ENCODE results near the gene SNTA1. TPM values are rescaled to one million over a fixed set of nuclear protein-coding genes. Genes with fewer than 3 reads are reported as not detected.

The SNTA1 gene
- total and polyA plus RNA-seq, 2 of the 8 experiments (the other 6 are each of a cell fraction or from before 2014, with no cell fraction given), result 4.5 to 8.0 TPM

DNA sequence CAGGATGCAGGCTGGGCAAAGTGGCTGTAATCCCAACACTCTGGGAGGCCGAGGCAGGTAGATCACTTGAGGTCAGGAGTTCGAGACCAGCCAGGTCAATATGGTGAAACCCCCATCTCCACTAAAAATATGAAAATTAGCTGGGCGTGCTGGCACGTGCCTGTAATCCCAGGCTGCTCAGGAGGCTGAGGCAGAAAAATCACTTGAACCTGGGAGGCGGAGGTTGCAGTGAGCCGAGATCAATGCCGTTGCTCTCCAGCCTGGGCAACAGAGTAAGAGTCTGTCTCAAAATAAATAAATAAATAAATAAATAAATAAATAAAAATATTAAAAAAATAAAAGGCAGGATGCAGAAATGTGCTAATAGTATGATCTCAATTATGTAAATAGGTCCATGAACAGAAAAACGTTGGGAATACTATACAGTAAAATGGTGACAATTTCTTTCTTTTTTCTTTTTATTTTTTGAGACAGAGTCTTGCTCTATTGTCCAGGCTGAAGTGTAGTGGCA, 37.9 kb upstream of the SNTA1 start (continued):
- TF ChIP-seq, protein P1, sequence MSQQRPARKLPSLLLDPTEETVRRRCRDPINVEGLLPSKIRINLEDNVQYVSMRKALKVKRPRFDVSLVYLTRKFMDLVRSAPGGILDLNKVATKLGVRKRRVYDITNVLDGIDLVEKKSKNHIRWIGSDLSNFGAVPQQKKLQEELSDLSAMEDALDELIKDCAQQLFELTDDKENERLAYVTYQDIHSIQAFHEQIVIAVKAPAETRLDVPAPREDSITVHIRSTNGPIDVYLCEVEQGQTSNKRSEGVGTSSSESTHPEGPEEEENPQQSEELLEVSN (IDR thresholded peaks at IDR 0.05), result no peak
- TF ChIP-seq MAFK (IDR thresholded peaks at IDR 0.05; ENCODE audit: low read depth, low read length) (no peak), TBP (IDR thresholded peaks at IDR 0.05; ENCODE audit: low read depth, low read length) (no peak), JUN (IDR thresholded peaks at IDR 0.05; ENCODE audit: low read depth, low read length) (no peak), CHD1 (IDR thresholded peaks at IDR 0.05; ENCODE audit: low read depth, low read length) (no peak), CTCF (IDR thresholded peaks at IDR 0.05; ENCODE audit: control extremely low read depth in 1 of 3, insufficient read depth in 1 of 3, low read depth in 1 of 3, low read length in 3 of 3) (no peak)

Data from H1 (cell line).